HG03565 (cell line): Measurements from ENCODE around the gene LY86.
A peak's percentile ranks its signal among the peaks of the same experiment; 100 is the strongest.

Experiments
- ATAC-seq: cut with Tn5 transposase; IDR thresholded peaks from one replicate; pipeline ENCODE4 v1.9.1; 2021; ENCODE audit warnings: mild to moderate bottlenecking, moderate library complexity; ENCODE audit not compliant: unreplicated experiment

Gene LY86

GRCh38 chr6:6678811-6679210, 90.3 kb downstream of the LY86 start:
- no peak for ATAC-seq

- no peak for ATAC-seq
These were observed 91.1 kb downstream of the LY86 start for GRCh38 chr6:6679633-6680032.

GRCh38 chr6:6680526-6680925, 92.0 kb downstream of the LY86 start:
- ATAC-seq, result no peak

- ATAC-seq, result no peak
These were observed 92.7 kb downstream of the LY86 start for GRCh38 chr6:6681075-6681849.

GRCh38 chr6:6682225-6682624, 93.7 kb downstream of the LY86 start:
- no peak for ATAC-seq

GRCh38 chr6:6683969-6684833, 95.7 kb downstream of the LY86 start:
- ATAC-seq, result peak; percentile 86

- no peak for ATAC-seq
These were observed 96.9 kb downstream of the LY86 start for GRCh38 chr6:6685249-6686040.

GRCh38 chr6:6686176-6686575, 97.7 kb downstream of the LY86 start:
- ATAC-seq, result no peak

- ATAC-seq, result no peak
These were observed 98.5 kb downstream of the LY86 start for GRCh38 chr6:6686748-6687601.

- ATAC-seq, result no peak
These were observed 99.8 kb downstream of the LY86 start for GRCh38 chr6:6688283-6688682.

GRCh38 chr6:6688951-6689350, 100.4 kb downstream of the LY86 start:
- no peak for ATAC-seq

GRCh38 chr6:6689400-6690143, 101.1 kb downstream of the LY86 start:
- ATAC-seq, result no peak

GRCh38 chr6:6690144-6690483, 101.6 kb downstream of the LY86 start:
- ATAC-seq, result no peak

GRCh38 chr6:6694368-6694780, 105.9 kb downstream of the LY86 start:
- no peak for ATAC-seq

GRCh38 chr6:6694825-6695624, 106.5 kb downstream of the LY86 start:
- ATAC-seq, result no peak

- no peak for ATAC-seq
These were observed 107.2 kb downstream of the LY86 start for GRCh38 chr6:6695625-6696276.

GRCh38 chr6:6696867-6697531, 108.5 kb downstream of the LY86 start:
- no peak for ATAC-seq

- ATAC-seq, result no peak
These were observed 109.1 kb downstream of the LY86 start for GRCh38 chr6:6697620-6698019.
